Stimulated activated CD4-positive, alpha-beta T cell treated with anti-CD3 and anti-CD28 coated beads, Interleukin-12 subunit alpha, Interleukin-12 subunit beta, amount 100 ng/mL, for 4 hours (primary cell): Measurements from ENCODE around the gene CNOT4.
A peak's percentile ranks its signal among the peaks of the same experiment; 100 is the strongest.
"Not testable (repeated sequence)": the region's sequence is repeated elsewhere in the genome, so short reads cannot be mapped to it uniquely, and the experiment has no call there.

Source experiments
- DNase-seq: peaks from one replicate; pipeline ENCODE4 v3.0.0-alpha.2; 2020

CNOT4 gene

DNA sequence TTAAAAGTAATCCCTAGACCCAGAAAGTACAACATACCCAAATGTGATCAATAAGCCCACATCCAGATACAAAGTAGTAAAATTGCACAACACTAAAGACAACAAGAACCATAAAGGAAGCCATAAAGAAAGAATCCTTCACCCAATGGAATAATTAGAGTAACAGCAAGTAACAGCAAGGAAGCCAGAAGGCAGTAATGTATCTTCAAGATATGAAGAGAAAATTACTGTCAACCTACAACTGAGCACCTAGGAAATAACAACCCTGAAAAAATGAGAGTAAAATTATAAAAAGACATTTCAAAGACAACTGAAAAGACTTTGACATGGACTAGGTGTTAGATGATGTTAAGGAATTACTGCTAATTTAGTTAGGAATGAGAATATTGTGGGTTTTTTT lies 60.5 kb downstream of the CNOT4 start:
- DNase-seq = no peak

DNA sequence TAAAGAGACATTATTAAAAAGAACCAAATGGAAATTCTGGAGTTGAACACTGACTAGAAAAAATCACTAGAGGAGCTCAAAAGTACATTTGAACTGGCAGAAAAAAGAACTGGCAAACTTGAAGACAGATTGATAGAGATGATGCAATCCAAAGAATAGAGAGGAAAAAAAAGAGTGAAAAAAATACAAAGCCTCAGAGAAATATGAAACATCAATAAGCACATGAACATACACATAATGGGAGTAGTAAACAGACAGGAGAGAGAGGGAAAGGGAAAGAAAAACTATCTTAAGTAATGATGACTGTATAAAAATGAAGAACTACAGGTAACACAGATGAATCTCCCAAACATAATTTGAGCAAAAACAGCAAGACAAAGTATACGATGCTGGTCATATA lies 61.1 kb downstream of the CNOT4 start:
- no peak for DNase-seq

DNA sequence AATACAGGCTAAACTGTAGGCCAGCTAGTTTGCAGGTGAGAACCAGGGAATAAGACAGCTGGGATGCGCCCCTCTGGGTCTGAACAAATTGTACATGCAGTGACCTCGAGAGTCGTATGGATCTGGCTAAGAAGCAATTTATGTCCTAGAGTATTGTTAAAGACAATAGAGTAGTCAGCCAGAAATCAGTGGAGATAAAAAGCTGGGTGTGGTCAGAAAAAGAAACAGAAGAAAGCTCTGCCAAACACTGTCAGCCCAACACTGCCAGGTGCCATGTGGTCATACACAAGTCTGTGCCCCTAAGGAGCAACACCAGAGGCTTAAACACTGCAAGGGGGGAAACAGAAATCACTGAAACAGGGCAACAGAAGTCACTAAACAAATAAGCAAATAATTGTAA lies 62.2 kb downstream of the CNOT4 start:
- no peak for DNase-seq

- no peak for DNase-seq
Observed at GRCh38 chr7:135445690-135446089, 64.2 kb downstream of the CNOT4 start.

DNA sequence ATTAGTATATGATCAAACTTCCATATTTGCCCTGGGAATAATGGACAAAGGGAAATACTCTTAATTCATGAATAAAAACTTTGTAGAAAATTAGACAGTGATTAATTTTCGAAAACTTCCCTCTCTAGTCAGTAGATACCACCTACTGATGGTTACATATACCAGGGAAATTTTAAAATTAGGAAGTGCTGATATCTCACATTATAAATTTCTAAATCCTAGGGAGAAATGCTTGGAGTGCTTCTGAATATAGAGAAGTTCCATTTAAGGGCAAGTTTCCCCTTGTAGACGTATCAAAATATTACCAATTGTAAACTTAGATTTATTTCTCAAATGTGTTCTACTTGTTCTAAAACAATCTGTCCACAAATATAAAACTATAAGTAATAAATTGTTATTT lies 64.6 kb downstream of the CNOT4 start:
- not testable (repeated sequence) for DNase-seq

- DNase-seq = no peak
Observed at GRCh38 chr7:135441791-135442190, 68.1 kb downstream of the CNOT4 start.

GRCh38 chr7:135434047-135434446 lies 75.9 kb downstream of the CNOT4 start:
- no peak for DNase-seq

- DNase-seq = no peak
Observed at GRCh38 chr7:135430626-135431025, 79.3 kb downstream of the CNOT4 start.

GRCh38 chr7:135428879-135429278 lies 81.0 kb downstream of the CNOT4 start:
- DNase-seq = no peak

GRCh38 chr7:135428011-135428410 lies 81.9 kb downstream of the CNOT4 start:
- no peak for DNase-seq

GRCh38 chr7:135427166-135427565 lies 82.7 kb downstream of the CNOT4 start:
- DNase-seq = no peak

GRCh38 chr7:135425036-135425435 lies 84.9 kb downstream of the CNOT4 start:
- no peak for DNase-seq

- DNase-seq = no peak
Observed at GRCh38 chr7:135420786-135421185, 89.1 kb downstream of the CNOT4 start.

DNA sequence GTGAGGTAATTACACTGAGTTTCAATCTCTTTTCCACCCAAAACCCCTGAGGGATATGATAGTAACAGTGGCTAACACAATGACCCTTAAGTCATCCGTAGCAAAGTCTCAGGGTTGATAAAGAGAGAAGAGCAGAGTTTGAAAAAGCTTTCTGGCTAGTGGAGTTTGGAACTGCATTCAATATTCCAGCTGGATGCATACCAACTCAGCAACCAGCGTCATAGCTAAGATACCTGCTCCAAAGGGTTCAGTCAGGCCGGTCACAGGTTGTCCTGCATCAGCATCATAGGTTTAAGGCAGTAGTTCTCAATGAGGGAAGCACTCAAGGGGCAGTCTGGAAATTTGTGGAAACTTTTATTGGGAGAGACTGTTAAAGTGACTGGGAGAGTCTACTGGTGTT lies 93.5 kb downstream of the CNOT4 start:
- no peak for DNase-seq

GRCh38 chr7:135414850-135415439 lies 95.0 kb downstream of the CNOT4 start:
- DNase-seq = peak; percentile 7

DNA sequence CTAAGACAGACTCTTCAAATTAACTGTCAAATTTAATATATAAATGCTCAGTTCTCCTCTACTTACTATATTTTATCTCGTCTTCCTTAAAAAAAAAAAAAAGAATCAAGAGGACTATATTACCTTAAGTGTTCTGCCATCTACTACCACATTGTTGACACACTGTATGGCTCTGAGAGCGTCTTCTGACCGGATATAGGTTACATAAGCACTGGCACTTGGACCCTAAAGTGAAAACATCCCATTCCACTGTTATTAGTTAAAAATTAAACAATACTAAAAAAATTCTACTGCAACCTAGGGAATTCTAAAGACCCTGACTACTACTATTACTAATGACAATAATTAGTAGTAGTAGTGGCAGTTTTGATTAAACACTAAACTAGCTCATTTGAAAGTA lies 95.7 kb downstream of the CNOT4 start:
- no peak for DNase-seq

- DNase-seq = no peak
Observed at GRCh38 chr7:135411098-135411497, 98.8 kb downstream of the CNOT4 start.

GRCh38 chr7:135410543-135410942 lies 99.4 kb downstream of the CNOT4 start:
- no peak for DNase-seq

DNA sequence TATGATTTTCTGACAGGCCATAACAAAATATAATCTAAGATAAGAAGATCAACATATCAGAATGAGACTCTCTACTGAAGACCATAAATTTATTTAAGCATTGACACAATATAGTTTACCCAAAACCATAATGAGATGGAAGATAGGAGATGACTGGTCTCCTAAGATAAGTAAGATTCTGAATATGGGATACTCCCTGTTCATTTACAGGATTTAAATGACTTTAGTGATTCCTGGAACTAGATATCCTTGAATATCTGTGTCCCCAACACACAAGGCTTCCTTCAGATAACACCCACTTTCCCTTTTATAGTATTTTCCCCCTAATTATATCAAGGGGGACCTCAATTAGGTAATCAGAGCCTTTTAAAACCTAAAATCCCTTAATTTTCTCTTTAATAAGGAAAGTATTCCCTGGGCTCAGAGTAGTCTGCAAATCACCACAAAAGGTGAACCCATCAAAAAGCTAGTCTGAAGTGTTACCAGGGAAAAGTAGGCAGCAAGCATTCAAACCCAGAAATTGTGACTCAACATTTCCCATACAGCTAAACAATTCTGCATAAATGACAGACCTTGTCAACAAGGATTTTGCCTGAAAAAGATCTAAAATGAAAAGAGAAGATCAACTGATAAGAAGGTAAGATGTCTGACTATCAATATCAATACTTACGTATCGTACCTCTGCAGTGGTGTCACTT lies 99.9 kb downstream of the CNOT4 start:
- DNase-seq = no peak

DNA sequence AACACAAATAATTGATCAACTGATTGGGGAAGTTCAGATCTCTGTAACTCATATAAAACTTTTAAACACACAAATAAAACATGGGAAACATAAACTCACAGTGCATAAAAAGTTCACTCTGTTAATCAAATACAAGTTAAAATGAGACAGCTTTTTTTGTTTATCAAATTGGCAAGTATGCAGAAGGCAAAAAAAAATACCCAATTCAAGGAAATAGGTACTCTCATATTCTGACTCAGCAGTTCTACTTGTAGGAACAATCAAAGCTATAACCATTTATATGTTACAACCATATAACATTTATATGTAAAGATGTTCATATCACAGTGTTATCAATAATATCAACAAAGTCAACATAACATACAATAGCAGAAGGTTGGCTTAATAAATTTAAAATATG lies 102.0 kb downstream of the CNOT4 start:
- DNase-seq = no peak

DNA sequence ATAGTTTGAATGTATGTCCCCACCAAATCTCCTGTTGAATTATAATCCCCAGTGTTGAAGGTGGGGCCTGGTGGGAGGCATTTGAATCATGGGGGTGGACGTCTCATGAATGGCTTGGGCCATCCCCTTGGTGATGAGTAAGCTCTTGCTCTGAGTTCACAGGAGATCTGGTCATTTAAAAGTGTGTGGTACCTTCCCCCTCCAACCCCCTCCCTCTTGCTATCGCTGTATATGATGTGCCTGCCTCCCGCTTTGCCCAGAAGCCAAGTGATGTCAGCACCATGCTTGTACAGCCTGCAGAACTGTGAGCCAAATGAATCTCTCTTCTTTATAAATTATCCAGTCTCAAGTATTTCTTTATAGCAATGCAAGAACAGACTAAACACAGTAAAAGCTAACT lies 103.0 kb downstream of the CNOT4 start:
- DNase-seq = no peak

DNA sequence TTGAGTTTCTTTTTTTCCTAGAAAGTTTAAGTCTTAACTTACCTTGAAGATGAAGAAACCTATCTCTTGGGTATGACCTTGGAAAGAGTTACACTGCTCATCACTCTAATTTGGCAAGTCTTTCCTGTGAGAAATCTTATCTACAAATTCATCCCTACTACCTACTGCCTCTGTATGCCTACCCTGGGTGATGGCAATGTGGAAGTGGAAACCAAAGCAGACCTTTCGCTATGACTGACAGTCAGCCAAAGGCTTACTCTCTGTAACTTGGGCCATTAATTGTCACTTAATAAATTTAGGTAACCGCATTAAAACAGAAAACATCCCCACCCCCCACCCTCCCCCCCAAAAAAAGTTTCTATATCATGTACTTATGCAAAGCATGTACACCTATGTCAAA lies 103.9 kb downstream of the CNOT4 start:
- DNase-seq = no peak

DNA sequence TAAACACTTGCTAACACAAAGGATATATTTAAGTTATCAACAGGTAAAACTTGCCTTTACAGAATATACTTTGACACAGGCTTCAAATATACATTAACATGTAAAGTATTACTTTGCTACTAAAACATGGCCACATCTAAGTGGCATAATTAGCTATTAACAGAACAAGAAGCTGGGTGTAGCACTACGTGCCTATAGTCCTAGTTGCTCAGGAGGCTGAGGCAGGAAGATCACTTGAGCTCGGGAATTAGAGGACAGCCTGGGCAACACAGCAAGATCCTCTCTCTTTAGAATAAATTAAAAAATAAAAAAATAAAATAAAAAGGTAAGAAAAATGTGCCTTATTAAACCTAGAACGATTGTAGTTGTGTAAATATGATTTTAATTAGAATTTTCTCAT lies 106.6 kb downstream of the CNOT4 start:
- no peak for DNase-seq

DNA sequence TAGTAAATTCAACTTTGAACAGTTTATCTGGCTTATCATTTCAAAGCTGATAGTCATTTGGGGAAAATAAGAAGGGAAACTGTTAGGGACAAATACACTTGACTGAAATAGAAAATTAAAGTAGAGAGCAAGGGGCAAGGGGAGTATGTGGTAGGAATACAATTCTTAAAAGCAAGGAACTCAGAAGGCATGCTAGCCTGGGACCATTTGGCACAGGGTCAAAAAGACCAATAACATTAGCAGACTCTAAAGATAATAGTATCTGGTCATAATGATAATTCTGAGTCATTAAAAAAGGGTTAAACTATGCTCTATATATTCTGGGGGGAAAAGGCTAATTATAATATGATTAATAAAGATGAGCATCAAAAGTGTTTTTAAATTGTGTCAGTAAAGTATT lies 112.2 kb downstream of the CNOT4 start:
- DNase-seq = no peak

DNA sequence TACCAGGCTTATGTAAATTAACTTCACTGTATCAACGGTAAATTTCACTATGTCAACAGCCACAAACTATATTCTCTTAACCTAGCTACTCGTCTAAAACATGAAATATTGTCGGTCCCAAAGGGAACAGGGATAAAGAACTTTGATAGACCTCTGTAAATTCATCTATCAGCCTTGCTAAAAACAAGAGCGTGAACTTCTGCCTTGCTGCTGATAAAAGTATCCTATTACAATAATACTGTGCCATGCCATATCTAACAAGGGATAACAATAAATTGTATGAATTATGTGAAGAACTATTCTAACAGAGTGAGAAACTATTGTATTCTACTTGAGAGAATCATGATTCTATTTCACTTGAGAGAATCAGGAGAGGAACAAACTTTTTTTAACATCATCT lies 117.2 kb downstream of the CNOT4 start:
- DNase-seq = no peak
